NT2/D1 (cell line): Measurements from ENCODE around the gene SMDT1.

ENCODE experiments used
- YY1 ChIP-seq: IDR thresholded peaks from 2 replicates; pipeline ENCODE4 v1.6.1; 2011; ENCODE audit not compliant: insufficient read length, insufficient read depth
- ZNF274 ChIP-seq: IDR thresholded peaks from 2 replicates; pipeline ENCODE4 v1.6.1; 2011; ENCODE audit warnings: mild to moderate bottlenecking, low read depth, low read length

GRCh38 chr22:42114721-42115120 lies 35.2 kb downstream of the SMDT1 start:
- TF ChIP-seq ZNF274: no peak
- no peak for TF ChIP-seq YY1
